ENCODE measurements around the gene FBXL13. TPM values are rescaled to one million over a fixed set of nuclear protein-coding genes. Genes with fewer than 3 reads are reported as not detected.

FBXL13 gene
- total and polyA plus RNA-seq, 2 of the 8 experiments (the other 6 are each of a cell fraction or from before 2014, with no cell fraction given), result 1.2 to 2.8 TPM

GRCh38 chr7:102834999-102835398 lies 239.6 kb downstream of the FBXL13 start (continued):
- TF ChIP-seq CHD7 (IDR thresholded peaks at IDR 0.05; ENCODE audit: insufficient replicate concordance, low read length) (no peak), RXRA (IDR thresholded peaks at IDR 0.05; ENCODE audit: insufficient read depth, low read depth, low read length) (no peak), KDM4A (IDR thresholded peaks at IDR 0.05; ENCODE audit: low read depth, low read length, severe bottlenecking) (no peak), YY1 (IDR thresholded peaks at IDR 0.05; ENCODE audit: low read depth, low read length) (no peak), ASH2L (IDR thresholded peaks at IDR 0.05; ENCODE audit: low read length) (no peak), BRCA1 (IDR thresholded peaks at IDR 0.05; ENCODE audit: low read depth, low read length) (no peak), SP1 (IDR thresholded peaks at IDR 0.05; ENCODE audit: low read depth, low read length) (no peak), CHD2 (IDR thresholded peaks at IDR 0.05; ENCODE audit: low read length) (no peak), ZNF274 (IDR thresholded peaks at IDR 0.05; ENCODE audit: borderline replicate concordance, extremely low read depth, low read length) (no peak), SP2 (IDR thresholded peaks at IDR 0.05; ENCODE audit: low read length) (no peak), RBBP5 (IDR thresholded peaks at IDR 0.05; ENCODE audit: borderline replicate concordance, low read depth, low read length) (no peak), MAX (IDR thresholded peaks at IDR 0.05) (no peak)

Measured in H1 (cell line).